ENCODE results near the gene FAHD2A.

FAHD2A gene

GRCh38 chr2:95382686-95383634 is 19.5 kb upstream of the FAHD2A start:
- Histone ChIP-seq H3K36me3 (replicated peaks) (no peaks in the 10 kb centered on the region), H3K27me3 (replicated peaks) (no peaks in the 10 kb centered on the region), H3K4me3 (ENCODE audit: low read depth, low read length) (no peak overlapping the region), H3K27ac (no peak overlapping the region)
- DNase-seq, result no peak
- no peak for TF ChIP-seq CTCF (IDR thresholded peaks at IDR 0.05; ENCODE audit: low read depth, low read length, missing control alignments)
- in situ Hi-C loops (cut with HindIII; ENCODE audit: low pct_ligation_motif_present, low sequenced_read_pairs), result no loop called here

- Histone ChIP-seq H3K36me3 (replicated peaks) (no peaks in the 10 kb centered on the region), H3K27ac (no peak overlapping the region), H3K27me3 (replicated peaks) (no peaks in the 10 kb centered on the region), H3K4me3 (ENCODE audit: low read depth, low read length) (no peak overlapping the region)
- in situ Hi-C loops (cut with HindIII; ENCODE audit: low pct_ligation_motif_present, low sequenced_read_pairs), result no loop called here
- TF ChIP-seq CTCF (IDR thresholded peaks at IDR 0.05; ENCODE audit: low read depth, low read length, missing control alignments), result no peak
- no peak for DNase-seq
Measured at GRCh38 chr2:95383635-95384027, 18.9 kb upstream of the FAHD2A start.

DNA sequence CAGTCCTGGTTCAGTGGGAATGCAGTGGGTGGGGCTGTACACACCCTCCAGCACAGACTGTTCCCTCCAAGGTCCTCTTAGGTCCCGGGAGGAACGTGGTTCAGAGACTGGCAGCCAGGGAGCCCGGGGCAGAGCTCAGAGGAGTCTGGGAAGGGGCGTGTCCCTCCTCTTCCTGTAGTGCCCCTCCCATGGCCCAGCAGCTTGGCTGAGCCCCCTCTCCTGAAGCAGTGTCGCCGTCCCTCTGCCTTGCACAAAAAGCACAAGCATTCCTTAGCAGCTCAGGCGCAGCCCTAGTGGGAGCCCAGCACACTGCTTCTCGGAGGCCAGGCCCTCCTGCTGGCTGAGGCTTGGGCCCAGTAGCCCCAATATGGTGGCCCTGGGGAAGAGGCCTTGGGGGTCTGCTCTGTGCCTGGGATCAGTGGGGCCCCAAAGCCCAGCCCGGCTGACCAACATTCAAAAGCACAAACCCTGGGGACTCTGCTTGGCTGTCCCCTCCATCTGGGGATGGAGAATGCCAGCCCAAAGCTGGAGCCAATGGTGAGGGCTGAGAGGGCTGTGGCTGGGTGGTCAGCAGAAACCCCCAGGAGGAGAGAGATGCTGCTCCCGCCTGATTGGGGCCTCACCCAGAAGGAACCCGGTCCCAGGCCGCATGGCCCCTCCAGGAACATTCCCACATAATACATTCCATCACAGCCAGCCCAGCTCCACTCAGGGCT is 17.5 kb upstream of the FAHD2A start:
- Histone ChIP-seq H3K4me3 (ENCODE audit: low read depth, low read length) (no peak overlapping the region), H3K36me3 (replicated peaks) (no peaks in the 10 kb centered on the region), H3K27ac (no peak overlapping the region), H3K27me3 (replicated peaks) (no peaks in the 10 kb centered on the region)
- peak; percentile 9 for TF ChIP-seq CTCF (IDR thresholded peaks at IDR 0.05; ENCODE audit: low read depth, low read length, missing control alignments)
- no peak for DNase-seq
- in situ Hi-C loops (cut with HindIII; ENCODE audit: low pct_ligation_motif_present, low sequenced_read_pairs), result no loop called here

- no peak for DNase-seq
- no peaks in the 10 kb centered on the region for H3K27me3 ChIP-seq (replicated peaks)
- in situ Hi-C loops (cut with HindIII; ENCODE audit: low pct_ligation_motif_present, low sequenced_read_pairs), result no loop called here
Measured at GRCh38 chr2:95385570-95385984, 16.9 kb upstream of the FAHD2A start.

GRCh38 chr2:95386031-95386430 is 16.5 kb upstream of the FAHD2A start:
- no peak overlapping the region for H3K4me3 ChIP-seq (ENCODE audit: low read depth, low read length)
- DNase-seq, result no peak
- in situ Hi-C loops (cut with HindIII; ENCODE audit: low pct_ligation_motif_present, low sequenced_read_pairs), result no loop called here
- H3K27me3 ChIP-seq (replicated peaks), result no peaks in the 10 kb centered on the region
- H3K36me3 ChIP-seq (replicated peaks), result no peaks in the 10 kb centered on the region
- no peak for TF ChIP-seq CTCF (IDR thresholded peaks at IDR 0.05; ENCODE audit: low read depth, low read length, missing control alignments)
- H3K27ac ChIP-seq, result no peak overlapping the region

More at GRCh38 chr2:95385570-95385984, 16.9 kb upstream of the FAHD2A start:
- H3K4me3 ChIP-seq (ENCODE audit: low read depth, low read length), result no peak overlapping the region
- TF ChIP-seq CTCF (IDR thresholded peaks at IDR 0.05; ENCODE audit: low read depth, low read length, missing control alignments), result no peak
- H3K36me3 ChIP-seq (replicated peaks), result no peaks in the 10 kb centered on the region
- H3K27ac ChIP-seq, result no peak overlapping the region
